Cardiac fibroblast (primary cell): ENCODE data around the gene PTPRD.

Experiments
- DNase-seq, 2 donors: peaks; one replicate each; pipeline versions ENCODE4 v3.0.0 to v3.0.0-alpha.2; 2010; ENCODE audit warnings: low read depth in 2 of 2
- H3K4me3 ChIP-seq, 2 donors: replicated peaks in 1 of 2; 1 replicate in 1 of 2; 2 replicates in 1 of 2; pipeline ENCODE4 v1.5.1; 2011; ENCODE audit warnings: low read depth in 2 of 2, low read length in 2 of 2, mild to moderate bottlenecking in 2 of 2, moderate library complexity in 1 of 2
- TF ChIP-seq, protein P1 (sequence below): IDR thresholded peaks from one replicate; pipeline ENCODE4 v1.5.1; 2011; ENCODE audit warnings: low read depth, mild to moderate bottlenecking, low read length, inconsistent platforms

PTPRD gene

DNA sequence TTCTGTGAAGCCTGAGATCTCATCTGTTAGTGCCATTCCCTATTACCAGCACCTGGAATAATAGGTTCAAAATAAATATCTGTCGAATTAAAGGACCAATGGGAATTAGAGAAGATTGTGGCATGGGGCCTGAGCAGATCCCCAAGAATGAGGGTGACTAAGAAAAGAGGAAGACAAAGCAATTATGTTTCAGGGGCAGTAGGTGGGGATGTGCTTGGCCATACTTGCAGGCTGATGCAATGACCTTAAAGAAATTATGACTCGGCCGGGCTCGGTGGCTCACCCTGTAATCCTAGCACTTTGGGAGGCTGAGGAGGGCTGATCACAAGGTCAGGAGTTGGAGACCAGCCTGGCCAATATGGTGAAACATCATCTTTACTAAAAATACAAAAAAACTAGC, 562.8 kb downstream of the PTPRD start:
- no peak for DNase-seq
- no peak overlapping the region for H3K4me3 ChIP-seq
- TF ChIP-seq, protein P1, sequence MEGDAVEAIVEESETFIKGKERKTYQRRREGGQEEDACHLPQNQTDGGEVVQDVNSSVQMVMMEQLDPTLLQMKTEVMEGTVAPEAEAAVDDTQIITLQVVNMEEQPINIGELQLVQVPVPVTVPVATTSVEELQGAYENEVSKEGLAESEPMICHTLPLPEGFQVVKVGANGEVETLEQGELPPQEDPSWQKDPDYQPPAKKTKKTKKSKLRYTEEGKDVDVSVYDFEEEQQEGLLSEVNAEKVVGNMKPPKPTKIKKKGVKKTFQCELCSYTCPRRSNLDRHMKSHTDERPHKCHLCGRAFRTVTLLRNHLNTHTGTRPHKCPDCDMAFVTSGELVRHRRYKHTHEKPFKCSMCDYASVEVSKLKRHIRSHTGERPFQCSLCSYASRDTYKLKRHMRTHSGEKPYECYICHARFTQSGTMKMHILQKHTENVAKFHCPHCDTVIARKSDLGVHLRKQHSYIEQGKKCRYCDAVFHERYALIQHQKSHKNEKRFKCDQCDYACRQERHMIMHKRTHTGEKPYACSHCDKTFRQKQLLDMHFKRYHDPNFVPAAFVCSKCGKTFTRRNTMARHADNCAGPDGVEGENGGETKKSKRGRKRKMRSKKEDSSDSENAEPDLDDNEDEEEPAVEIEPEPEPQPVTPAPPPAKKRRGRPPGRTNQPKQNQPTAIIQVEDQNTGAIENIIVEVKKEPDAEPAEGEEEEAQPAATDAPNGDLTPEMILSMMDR, result no peak

DNA sequence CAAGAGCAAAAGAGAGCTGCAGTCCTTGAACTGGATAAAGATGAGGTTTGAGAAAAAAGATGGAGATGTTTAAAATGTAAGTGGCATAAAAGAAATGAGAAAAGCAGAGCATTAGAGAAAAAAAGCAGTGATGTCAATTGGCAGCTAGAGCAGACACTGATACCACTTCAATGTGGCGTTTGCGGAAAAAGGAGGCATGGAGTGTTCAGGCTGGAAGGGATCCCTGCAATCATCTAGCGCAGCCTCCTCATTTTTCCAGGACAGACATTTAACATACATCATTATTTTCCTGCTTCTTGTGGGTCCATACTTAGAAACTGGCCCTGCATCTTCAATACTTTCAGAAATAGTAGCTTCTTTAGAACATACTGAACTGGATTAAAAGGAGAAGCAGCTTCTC, 563.8 kb downstream of the PTPRD start:
- H3K4me3 ChIP-seq, result no peak overlapping the region
- DNase-seq, result no peak

DNA sequence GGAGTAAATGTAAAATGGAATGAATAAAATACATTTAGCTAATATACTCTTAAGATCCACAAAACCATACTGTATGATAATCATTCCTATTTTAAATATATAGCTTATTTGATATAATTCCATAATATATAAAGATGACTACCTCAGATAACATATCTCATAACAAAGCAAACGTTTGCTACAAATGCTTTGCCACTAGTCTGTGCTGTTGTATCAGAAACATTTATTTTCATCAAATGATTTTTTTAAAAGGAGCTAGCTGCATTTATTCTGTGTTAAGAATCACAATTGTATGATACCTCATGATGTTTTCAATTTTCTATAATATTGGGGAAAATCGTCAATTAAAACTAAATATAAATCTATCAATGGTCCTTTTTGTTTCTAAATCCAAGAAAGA, 567.2 kb downstream of the PTPRD start:
- peak in 1 of 2 donors; percentile 9 for DNase-seq
- TF ChIP-seq, protein P1, result no peak
- no peak overlapping the region for H3K4me3 ChIP-seq

More for the DNA sequence above, 563.8 kb downstream of the PTPRD start:
- TF ChIP-seq, protein P1, result no peak

DNA sequence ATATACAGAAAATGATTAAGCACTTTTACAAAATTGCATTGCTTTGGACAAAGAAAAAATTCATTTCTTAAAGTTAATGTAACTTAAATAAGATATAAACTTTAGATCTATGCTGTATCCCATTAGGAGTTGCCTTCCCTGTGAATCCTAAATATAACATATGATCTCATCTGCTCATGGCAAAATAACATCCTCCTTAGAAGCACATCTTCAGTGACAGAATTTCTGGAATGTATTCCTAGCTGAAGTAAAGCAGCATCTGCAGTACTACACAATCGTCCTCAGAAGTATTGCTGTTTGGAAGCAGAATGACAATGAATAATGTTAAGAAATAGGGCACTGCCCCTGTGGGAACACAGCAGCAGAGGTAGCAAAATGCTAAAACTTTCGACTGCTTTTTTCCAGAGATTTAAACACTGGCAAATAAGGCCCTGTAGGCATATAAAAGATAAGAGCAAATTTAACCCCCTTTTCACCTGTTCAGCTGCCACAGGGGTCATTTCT, 571.0 kb downstream of the PTPRD start:
- H3K4me3 ChIP-seq, result no peak overlapping the region
- TF ChIP-seq, protein P1, result no peak
- DNase-seq, result no peak

DNA sequence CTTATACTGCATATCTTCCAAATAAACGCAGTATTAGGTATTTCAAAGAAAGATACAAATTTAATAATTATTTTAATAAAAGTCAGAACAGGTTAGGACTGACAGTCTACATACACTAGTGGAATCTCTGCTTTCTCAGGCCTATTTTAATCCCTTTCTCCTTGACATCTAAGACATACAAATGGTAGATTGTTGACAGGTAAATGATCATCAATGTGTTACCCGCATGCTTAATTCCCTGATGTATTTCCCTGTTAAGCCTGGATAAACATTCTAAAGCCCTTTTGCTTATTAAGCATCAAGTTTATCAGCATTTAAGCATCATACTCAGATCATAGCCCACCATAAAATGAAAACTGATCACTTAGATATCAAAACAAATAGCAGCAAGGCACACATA, 576.7 kb downstream of the PTPRD start:
- DNase-seq, result no peak
- TF ChIP-seq, protein P1, result no peak
- no peak overlapping the region for H3K4me3 ChIP-seq

DNA sequence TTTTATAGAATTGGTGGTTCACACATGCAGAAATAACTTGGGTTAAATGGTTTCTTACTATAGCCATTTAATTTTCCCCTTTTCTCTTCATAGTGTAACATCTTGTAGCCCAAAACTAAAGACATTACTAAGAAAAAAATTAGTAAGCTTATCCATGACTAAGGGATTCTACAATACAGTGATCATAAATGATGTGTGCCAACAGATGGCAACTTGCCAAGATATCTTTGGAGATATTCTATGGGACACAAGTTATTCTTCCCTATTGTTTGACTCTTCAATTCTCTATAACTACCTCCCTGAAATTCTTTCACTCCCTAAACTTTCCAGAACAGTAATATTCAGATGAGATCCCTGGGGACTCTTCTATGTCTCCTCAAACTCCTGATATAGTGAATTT, 580.6 kb downstream of the PTPRD start:
- TF ChIP-seq, protein P1, result no peak
- no peak overlapping the region for H3K4me3 ChIP-seq
- no peak for DNase-seq

DNA sequence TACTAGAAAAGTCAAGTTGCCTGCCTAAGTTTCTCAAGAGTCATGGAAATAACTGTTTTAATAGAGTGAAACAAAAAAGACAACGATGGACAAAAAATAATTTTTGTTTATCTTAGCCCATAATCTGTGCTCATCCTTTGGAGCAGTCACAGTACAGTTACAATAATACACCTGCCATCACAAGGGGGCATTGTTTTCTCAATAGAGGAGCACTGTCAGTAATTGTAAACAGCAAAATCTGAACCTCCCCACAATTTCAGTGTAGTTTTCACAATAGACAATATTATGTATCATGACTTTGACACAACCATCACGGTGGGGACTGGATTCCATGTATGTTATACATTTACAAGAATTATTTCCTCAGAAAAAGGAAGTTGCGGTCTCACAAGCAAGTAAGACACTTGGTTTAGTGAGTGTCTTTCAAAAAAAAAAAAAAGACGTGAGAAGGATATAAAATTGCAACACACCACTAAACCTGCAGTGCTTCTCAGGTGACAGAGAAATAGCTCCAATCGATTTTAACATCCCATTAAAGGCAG, 586.3 kb downstream of the PTPRD start:
- H3K4me3 ChIP-seq, result no peak overlapping the region
- no peak for DNase-seq
- TF ChIP-seq, protein P1, result no peak
